PFSK-1 (cell line): ENCODE data around the gene FBXL19.

Source experiments
- FOXP2 ChIP-seq: optimal IDR thresholded peaks from 2 replicates; pipeline ENCODE3; 2011; ENCODE audit warnings: borderline replicate concordance, control low read depth, inconsistent platforms; ENCODE audit not compliant: insufficient read depth; ENCODE audit errors: extremely low read length, extremely low read depth
- POLR2AphosphoS5 ChIP-seq: IDR thresholded peaks from 2 replicates; pipeline ENCODE4 v1.6.1; 2012; ENCODE audit warnings: low read depth, mild to moderate bottlenecking, control low read depth, low read length, moderate library complexity
- REST ChIP-seq, 2 experiments: IDR thresholded peaks; 2 replicates each; pipeline versions ENCODE4 v1.6.1 to v1.8.0; 2011 to 2012; ENCODE audit warnings: low read depth in 2 of 2, low read length in 2 of 2, control low read depth in 1 of 2, inconsistent platforms in 1 of 2, mild to moderate bottlenecking in 1 of 2, moderate library complexity in 1 of 2; ENCODE audit not compliant: insufficient read depth in 1 of 2
- SIN3A ChIP-seq: IDR thresholded peaks from 2 replicates; pipeline ENCODE4 v1.6.1; 2012; ENCODE audit warnings: mild to moderate bottlenecking, low read length, moderate library complexity, borderline replicate concordance; ENCODE audit not compliant: insufficient read depth
- TAF1 ChIP-seq: IDR thresholded peaks from 2 replicates; pipeline ENCODE4 v1.6.1; 2012; ENCODE audit warnings: low read length, control low read depth, borderline replicate concordance; ENCODE audit not compliant: insufficient read depth

FBXL19 gene

GRCh38 chr16:30961384-30961783 is 38.0 kb downstream of the FBXL19 start:
- no peak for TF ChIP-seq SIN3A
- TF ChIP-seq TAF1, result no peak
- no peak for TF ChIP-seq REST (IDR thresholded peaks at IDR 0.05; ENCODE audit: insufficient read depth in 1 of 2, low read depth in 2 of 2, low read length in 2 of 2)
- TF ChIP-seq POLR2AphosphoS5, result no peak
- no peak for TF ChIP-seq FOXP2

GRCh38 chr16:30963925-30964511 is 40.6 kb downstream of the FBXL19 start:
- TF ChIP-seq POLR2AphosphoS5 (no peak), SIN3A (no peak)

- TF ChIP-seq TAF1, result no peak
- no peak for TF ChIP-seq POLR2AphosphoS5
- TF ChIP-seq REST (IDR thresholded peaks at IDR 0.05; ENCODE audit: insufficient read depth in 1 of 2, low read depth in 2 of 2, low read length in 2 of 2), result no peak
- TF ChIP-seq SIN3A, result no peak
- TF ChIP-seq FOXP2, result no peak
Measured at GRCh38 chr16:30964574-30965226, 41.3 kb downstream of the FBXL19 start.

- no peak for TF ChIP-seq REST (IDR thresholded peaks at IDR 0.05; ENCODE audit: insufficient read depth in 1 of 2, low read depth in 2 of 2, low read length in 2 of 2)
- TF ChIP-seq TAF1, result no peak
- TF ChIP-seq FOXP2, result no peak
- no peak for TF ChIP-seq POLR2AphosphoS5
- TF ChIP-seq SIN3A, result no peak
Measured at GRCh38 chr16:30965436-30965835, 42.1 kb downstream of the FBXL19 start.

- no peak for TF ChIP-seq REST (IDR thresholded peaks at IDR 0.05; ENCODE audit: insufficient read depth in 1 of 2, low read depth in 2 of 2, low read length in 2 of 2)
- TF ChIP-seq SIN3A, result no peak
- TF ChIP-seq POLR2AphosphoS5, result no peak
- no peak for TF ChIP-seq TAF1
- TF ChIP-seq FOXP2, result no peak
Measured at GRCh38 chr16:30966033-30966619, 42.8 kb downstream of the FBXL19 start.
